Chondrocyte (in vitro differentiated cells): ENCODE data around the gene SHROOM2. TPM values are rescaled to one million over a fixed set of nuclear protein-coding genes. Genes with fewer than 3 reads are reported as not detected.

ENCODE experiments used
- DNase-seq: peaks from one replicate; pipeline ENCODE4 v3.0.0; 2021; ENCODE audit warnings: mixed read lengths, low spot score
- H3K27ac Mint-ChIP-seq: one replicate; pipeline ENCODE4 v1.8.0; 2021; ENCODE audit warnings: mild to moderate bottlenecking, moderate library complexity, mixed read lengths; ENCODE audit not compliant: unreplicated experiment
- H3K27me3 Mint-ChIP-seq: 2 replicates; pipeline ENCODE4 v1.8.0; 2021; ENCODE audit warnings: low read depth, mixed read lengths
- H3K36me3 Mint-ChIP-seq: 2 replicates; pipeline ENCODE4 v1.8.0; 2021; ENCODE audit warnings: low read depth, mixed read lengths
- H3K4me1 Mint-ChIP-seq: 2 replicates; pipeline ENCODE4 v1.8.0; 2021; ENCODE audit warnings: low read depth, mild to moderate bottlenecking, mixed read lengths
- H3K4me3 Mint-ChIP-seq: one replicate; pipeline ENCODE4 v1.8.0; 2021; ENCODE audit warnings: mild to moderate bottlenecking, moderate library complexity, mixed read lengths; ENCODE audit not compliant: unreplicated experiment
- H3K9me3 Mint-ChIP-seq: 2 replicates; pipeline ENCODE4 v1.8.0; 2021; ENCODE audit warnings: low read depth, mixed read lengths
- CTCF ChIP-seq: fragments of 200-600 bp; sonication (generic); IDR thresholded peaks from 2 replicates; pipeline ENCODE4 v1.5.0; 2021; ENCODE audit warnings: antibody characterized with exemption, mild to moderate bottlenecking, moderate library complexity
- total RNA-seq: library from RNA; stranded (reverse); gene quantifications from 3 replicates; pipeline ENCODE4 v1.2.1, GENCODE V29; 2021

SHROOM2 gene
- total RNA-seq, 1 donor from 2014 or later = 4.4 TPM

GRCh38 chrX:9862525-9862924 is 76.3 kb downstream of the SHROOM2 start:
- TF ChIP-seq CTCF = no peak
- DNase-seq = no peak
- Mint-ChIP-seq H3K4me3 (no peak overlapping the region), H3K36me3 (no peaks in the 10 kb centered on the region), H3K27me3 (no peaks in the 10 kb centered on the region), H3K9me3 (peaks cover 14% of the 10 kb centered on the region), H3K4me1 (peaks cover 15% of the 10 kb centered on the region), H3K27ac (no peak overlapping the region)

- no peak for TF ChIP-seq CTCF
- peaks cover 19% of the 10 kb centered on the region for H3K4me1 Mint-ChIP-seq
- no peaks in the 10 kb centered on the region for H3K36me3 Mint-ChIP-seq
- peaks cover 16% of the 10 kb centered on the region for H3K9me3 Mint-ChIP-seq
- DNase-seq = no peak
- no peaks in the 10 kb centered on the region for H3K27me3 Mint-ChIP-seq
- no peak overlapping the region for H3K27ac Mint-ChIP-seq
- no peak overlapping the region for H3K4me3 Mint-ChIP-seq
These were observed 76.7 kb downstream of the SHROOM2 start for GRCh38 chrX:9862953-9863352.

GRCh38 chrX:9864011-9864410 is 77.8 kb downstream of the SHROOM2 start:
- DNase-seq = no peak
- Mint-ChIP-seq H3K9me3 (peaks cover 16% of the 10 kb centered on the region), H3K36me3 (no peaks in the 10 kb centered on the region), H3K4me3 (no peak overlapping the region), H3K4me1 (peaks cover 20% of the 10 kb centered on the region), H3K27me3 (no peaks in the 10 kb centered on the region), H3K27ac (no peak overlapping the region)
- TF ChIP-seq CTCF = no peak

GRCh38 chrX:9865804-9866472 is 79.7 kb downstream of the SHROOM2 start:
- peaks cover 16% of the 10 kb centered on the region for H3K9me3 Mint-ChIP-seq
- no peak for DNase-seq
- H3K36me3 Mint-ChIP-seq = no peaks in the 10 kb centered on the region
- no peak for TF ChIP-seq CTCF
- no peak overlapping the region for H3K27ac Mint-ChIP-seq
- H3K27me3 Mint-ChIP-seq = no peaks in the 10 kb centered on the region
- peaks cover 7% of the 10 kb centered on the region for H3K4me1 Mint-ChIP-seq
- no peak overlapping the region for H3K4me3 Mint-ChIP-seq

GRCh38 chrX:9866633-9867032 is 80.4 kb downstream of the SHROOM2 start:
- no peak for DNase-seq
- H3K9me3 Mint-ChIP-seq = peaks cover 13% of the 10 kb centered on the region
- H3K27ac Mint-ChIP-seq = no peak overlapping the region
- no peaks in the 10 kb centered on the region for H3K36me3 Mint-ChIP-seq
- peaks cover 7% of the 10 kb centered on the region for H3K4me1 Mint-ChIP-seq
- no peak for TF ChIP-seq CTCF
- H3K4me3 Mint-ChIP-seq = no peak overlapping the region
- H3K27me3 Mint-ChIP-seq = no peaks in the 10 kb centered on the region
